SK-N-SH (cell line): ENCODE measurements around the gene GGA3. TPM values are rescaled to one million over a fixed set of nuclear protein-coding genes. Genes with fewer than 3 reads are reported as not detected.
"Not testable (repeated sequence)": the region's sequence is repeated elsewhere in the genome, so short reads cannot be mapped to it uniquely, and the experiment has no call there.

ENCODE experiments used
- CTCF ChIA-PET: fragments of 300-600, 350-600 bp; formaldehyde crosslinking; extraction: SDS; loops from one replicate; lab custom pipeline; 2021; lab: Yijun Ruan, JAX
- POLR2A ChIA-PET: fragments of 350-600 bp; sonication (Branson Sonifier 250); formaldehyde crosslinking; extraction: SDS; loops from one replicate; lab custom pipeline; 2020; ENCODE audit warnings: antibody characterized with exemption, inconsistent platforms; lab: Yijun Ruan, JAX
- DNase-seq: peaks from one replicate; pipeline ENCODE4 v3.0.0; 2012
- H2AFZ ChIP-seq: fragments of 200-600 bp; sonication (generic); 2 replicates; pipeline ENCODE4 v1.8.1; 2016; ENCODE audit warnings: antibody characterized with exemption, mild to moderate bottlenecking, low read depth
- H3F3A ChIP-seq: fragments of 200-600 bp; sonication (generic); replicated peaks from 2 replicates; pipeline ENCODE3; 2016; ENCODE audit warnings: antibody characterized with exemption, mild to moderate bottlenecking; ENCODE audit not compliant: insufficient read depth
- H3K27ac ChIP-seq, 2 experiments: fragments of 200-500 bp in 1 of 2; fragments of 200-600 bp in 1 of 2; sonication (Bioruptor generic) in 1 of 2; sonication (generic), shearing (Covaris generic) in 1 of 2; 2 replicates each; pipeline versions ENCODE4 v1.5.1 to v1.6.1; 2014 to 2016; ENCODE audit warnings: low read depth in 2 of 2, inconsistent platforms in 1 of 2, low read length in 1 of 2, mild to moderate bottlenecking in 1 of 2, mixed read lengths in 1 of 2
- H3K27me3 ChIP-seq: fragments of 200-600 bp; sonication (generic), shearing (Covaris generic); 2 replicates; pipeline ENCODE4 v1.6.1; 2016; ENCODE audit warnings: mixed run types; ENCODE audit not compliant: insufficient read depth
- H3K36me3 ChIP-seq, 2 experiments: fragments of 200-500 bp in 1 of 2; fragments of 200-600 bp in 1 of 2; sonication (Bioruptor generic) in 1 of 2; sonication (generic) in 1 of 2; replicated peaks in 1 of 2; 2 replicates each; pipeline versions ENCODE3 to v1.5.1; 2014 to 2016; ENCODE audit warnings: low read length in 1 of 2, mild to moderate bottlenecking in 1 of 2; ENCODE audit not compliant: insufficient read depth in 2 of 2, control insufficient read depth in 1 of 2
- H3K4me1 ChIP-seq, 2 experiments: fragments of 200-500 bp in 1 of 2; fragments of 200-600 bp in 1 of 2; sonication (Bioruptor generic) in 1 of 2; sonication (generic), shearing (Covaris generic) in 1 of 2; 2 replicates each; pipeline versions ENCODE4 v1.5.1 to v1.6.1; 2014 to 2016; ENCODE audit warnings: low read depth in 1 of 2, low read length in 1 of 2, mixed run types in 1 of 2; ENCODE audit not compliant: insufficient read depth in 2 of 2, control insufficient read depth in 1 of 2
- H3K4me2 ChIP-seq: fragments of 200-600 bp; sonication (generic), shearing (Covaris generic); 2 replicates; pipeline ENCODE4 v1.6.1; 2017; ENCODE audit warnings: mixed run types
- H3K4me3 ChIP-seq, 2 experiments: fragments of 200-500 bp in 1 of 2; fragments of 200-600 bp in 1 of 2; sonication (Bioruptor generic) in 1 of 2; sonication (generic), shearing (Covaris generic) in 1 of 2; 2 replicates each; pipeline versions ENCODE4 v1.5.1 to v1.8.1; 2014 to 2016; ENCODE audit warnings: low read depth in 2 of 2, inconsistent platforms in 1 of 2, low read length in 1 of 2, mild to moderate bottlenecking in 1 of 2, mixed read lengths in 1 of 2, moderate library complexity in 1 of 2
- H3K79me2 ChIP-seq: fragments of 200-600 bp; sonication (generic); 2 replicates; pipeline ENCODE4 v1.8.1; 2017; ENCODE audit warnings: mild to moderate bottlenecking; ENCODE audit not compliant: insufficient read depth
- H3K9ac ChIP-seq: fragments of 200-600 bp; sonication (generic); 2 replicates; pipeline ENCODE4 v1.6.1; 2017; ENCODE audit warnings: mixed run types
- H3K9me2 ChIP-seq: fragments of 200-600 bp; sonication (generic); 2 replicates; pipeline ENCODE4 v1.6.1; 2017; ENCODE audit warnings: mixed run types
- H3K9me3 ChIP-seq: fragments of 200-600 bp; sonication (generic); 2 replicates; pipeline ENCODE4 v1.6.1; 2017; ENCODE audit warnings: mixed run types, mild to moderate bottlenecking, moderate library complexity
- H4K20me1 ChIP-seq: fragments of 200-600 bp; sonication (generic); 2 replicates; pipeline ENCODE4 v1.6.1; 2017; ENCODE audit warnings: mild to moderate bottlenecking, mixed run types; ENCODE audit not compliant: insufficient read depth
- ELF1 ChIP-seq: IDR thresholded peaks from 2 replicates; pipeline ENCODE4 v1.4.0; 2012
- EP300 ChIP-seq, 2 experiments: IDR thresholded peaks; 2 replicates each; pipeline versions ENCODE4 v1.4.0 to v1.6.1; 2012; ENCODE audit warnings: borderline replicate concordance in 1 of 2, low read depth in 1 of 2, low read length in 1 of 2
- FOSL2 ChIP-seq: IDR thresholded peaks from 2 replicates; pipeline ENCODE4 v1.4.0; 2012; ENCODE audit warnings: low read depth, mild to moderate bottlenecking, moderate library complexity, borderline replicate concordance
- FOXM1 ChIP-seq: IDR thresholded peaks from 2 replicates; pipeline ENCODE4 v1.4.0; 2012; ENCODE audit warnings: low read depth, mild to moderate bottlenecking
- GABPA ChIP-seq: IDR thresholded peaks from 2 replicates; pipeline ENCODE4 v1.4.0; 2012; ENCODE audit warnings: low read depth, mild to moderate bottlenecking
- MAX ChIP-seq: IDR thresholded peaks from 2 replicates; pipeline ENCODE4 v1.4.0; 2012; ENCODE audit warnings: low read depth
- MXI1 ChIP-seq: IDR thresholded peaks from 2 replicates; pipeline ENCODE4 v1.6.1; 2012; ENCODE audit warnings: mild to moderate bottlenecking, low read depth, low read length, improper control_type of control experiment
- NRF1 ChIP-seq: IDR thresholded peaks from 2 replicates; pipeline ENCODE4 v1.6.1; 2012; ENCODE audit warnings: low read depth, mild to moderate bottlenecking, low read length
- PBX3 ChIP-seq: IDR thresholded peaks from 2 replicates; pipeline ENCODE4; 2012
- POLR2AphosphoS5 ChIP-seq: IDR thresholded peaks from 2 replicates; pipeline ENCODE4 v1.6.1; 2012; ENCODE audit warnings: low read depth, low read length
- REST ChIP-seq: IDR thresholded peaks from 2 replicates; pipeline ENCODE4 v1.6.1; 2012; ENCODE audit warnings: mild to moderate bottlenecking, low read depth, low read length, moderate library complexity
- TEAD4 ChIP-seq: IDR thresholded peaks from 2 replicates; pipeline ENCODE4 v1.4.0; 2012; ENCODE audit warnings: mild to moderate bottlenecking, borderline replicate concordance; ENCODE audit not compliant: insufficient read depth
- USF1 ChIP-seq: IDR thresholded peaks from 2 replicates; pipeline ENCODE4 v1.4.0; 2012; ENCODE audit warnings: low read depth, borderline replicate concordance
- ZBTB33 ChIP-seq: IDR thresholded peaks from 2 replicates; pipeline ENCODE4 v1.4.0; 2012; ENCODE audit warnings: low read depth, borderline replicate concordance
- WGBS: methylation state at CpG from one replicate; pipeline ENCODE4 v1.1.6; 2017; ENCODE audit warnings: low lambda C conversion rate; 5-methylcytosine and 5-hydroxymethylcytosine counted together
- polyA plus RNA-seq, 3 experiments: library from polyadenylated mRNA; depleted of rRNA; stranded (reverse); fragments of >200 nt; gene quantifications; 2 replicates each; pipeline ENCODE4 v1.2.3, GENCODE V29; 2012

GGA3 gene
- polyA plus RNA-seq, 1 of the 3 experiments (the other 2 are of a cell fraction) = 42.5 TPM

- 92% methylated on average over 6 of the region's 6 CpGs for WGBS
- no peak overlapping the region for H3K4me2 ChIP-seq
- POLR2A ChIA-PET = interaction anchor here (1.1 kb wide), 1 partner anchor 14 kb away, joined by 3 read pairs; the partner anchor contains the start of gene MIF4GD
Measured at GRCh38 chr17:75285123-75285522, 23.7 kb upstream of the GGA3 start.

GRCh38 chr17:75280189-75280588 is 18.8 kb upstream of the GGA3 start:
- H3K27ac ChIP-seq, H3K4me2 ChIP-seq, H3K4me1 ChIP-seq, H3K9me3 ChIP-seq, POLR2A ChIA-PET, H3F3A ChIP-seq, H3K9me2 ChIP-seq, H3K27me3 ChIP-seq, H4K20me1 ChIP-seq, DNase-seq, H3K4me3 ChIP-seq, H2AFZ ChIP-seq, H3K36me3 ChIP-seq, H3K9ac ChIP-seq, H3K79me2 ChIP-seq: not testable (repeated sequence)
- WGBS = 97% methylated on average over 4 of the region's 4 CpGs
- CTCF ChIA-PET = interaction anchor here (2.0 to 8.3 kb wide), 2 partner anchors 7 to 132 kb away, joined by 6 to 98 read pairs; partner anchors contain the start of gene MIF4GD

More at GRCh38 chr17:75285123-75285522, 23.7 kb upstream of the GGA3 start:
- peaks cover 0 to 4% of the 10 kb centered on the region in 2 experiments for H3K36me3 ChIP-seq
- no peak overlapping the region for H3K4me3 ChIP-seq
- no peak for DNase-seq
- CTCF ChIA-PET = interaction anchor here (1.3 to 8.3 kb wide), 3 partner anchors 12 to 38 kb away, joined by 4 to 98 read pairs (median 5); partner anchors contain the start of gene MIF4GD
- TF ChIP-seq FOXM1 (no peak), EP300 (IDR thresholded peaks at IDR 0.05; ENCODE audit: borderline replicate concordance in 1 of 2, low read depth in 1 of 2, low read length in 1 of 2) (no peak), PBX3 (no peak), ZBTB33 (no peak), USF1 (no peak), MAX (no peak), POLR2AphosphoS5 (no peak), MXI1 (no peak), NRF1 (no peak), FOSL2 (no peak), ELF1 (no peak), REST (no peak), GABPA (no peak), TEAD4 (no peak)
- no peaks in the 10 kb centered on the region for H4K20me1 ChIP-seq
- peaks cover 3% of the 10 kb centered on the region for H3F3A ChIP-seq
- no peak overlapping the region for H2AFZ ChIP-seq
- no peak overlapping the region for H3K9ac ChIP-seq
- no peaks in the 10 kb centered on the region for H3K79me2 ChIP-seq
- no peak overlapping the region for H3K27ac ChIP-seq
- H3K9me3 ChIP-seq = no peaks in the 10 kb centered on the region
- H3K27me3 ChIP-seq = no peaks in the 10 kb centered on the region
- H3K4me1 ChIP-seq = peaks cover 4 to 5% of the 10 kb centered on the region in 2 experiments; a peak in 2 of 4 replicates
- H3K9me2 ChIP-seq = no peaks in the 10 kb centered on the region
